ENCODE results near the gene TMTC2. TPM values are rescaled to one million over a fixed set of nuclear protein-coding genes. Genes with fewer than 3 reads are reported as not detected.

TMTC2 gene
- total RNA-seq, 1 donor from 2014 or later = 25.5 TPM

GRCh38 chr12:83075471-83075870 is 388.8 kb downstream of the TMTC2 start:
- Mint-ChIP-seq H3K9me3 (peaks cover 30% of the 10 kb centered on the region), H3K4me1 (peaks cover 2% of the 10 kb centered on the region), H3K4me3 (no peak overlapping the region), H3K27ac (no peak overlapping the region), H3K36me3 (peaks cover 19% of the 10 kb centered on the region), H3K27me3 (ENCODE audit: insufficient read depth, low read depth) (peaks cover 3% of the 10 kb centered on the region)
- H3K36me3 ChIP-seq = no peaks in the 10 kb centered on the region
- H2AFZ ChIP-seq (replicated peaks) = no peak overlapping the region
- no peak overlapping the region for H3K9ac ChIP-seq
- no peaks in the 10 kb centered on the region for H4K20me1 ChIP-seq (ENCODE audit: low read depth)
- no peak overlapping the region for H3K4me2 ChIP-seq
- H3K79me2 ChIP-seq (ENCODE audit: low read depth) = no peaks in the 10 kb centered on the region
- DNase-seq (ENCODE audit: low spot score) = no peak
- no peaks in the 10 kb centered on the region for H3F3A ChIP-seq (ENCODE audit: low read depth)
- TF ChIP-seq EZH2phosphoT487 (IDR thresholded peaks at IDR 0.05) (no peak), EZH2 (IDR thresholded peaks at IDR 0.05) (no peak), CTCF (IDR thresholded peaks at IDR 0.05) (no peak)
- H3K4me1 ChIP-seq = no peaks in the 10 kb centered on the region
- no peaks in the 10 kb centered on the region for H3K27me3 ChIP-seq
- peaks cover 4% of the 10 kb centered on the region for H3K9me3 ChIP-seq (ENCODE audit: low read depth)
- H3K27ac ChIP-seq = no peak overlapping the region
- no peak overlapping the region for H3K4me3 ChIP-seq

GRCh38 chr12:83077041-83077440 is 390.3 kb downstream of the TMTC2 start:
- no peaks in the 10 kb centered on the region for H4K20me1 ChIP-seq (ENCODE audit: low read depth)
- no peak overlapping the region for H2AFZ ChIP-seq (replicated peaks)
- no peaks in the 10 kb centered on the region for H3K79me2 ChIP-seq (ENCODE audit: low read depth)
- H3K4me3 Mint-ChIP-seq = no peak overlapping the region
- no peak for TF ChIP-seq EZH2phosphoT487 (IDR thresholded peaks at IDR 0.05)
- no peak for TF ChIP-seq CTCF (IDR thresholded peaks at IDR 0.05)
- TF ChIP-seq EZH2 (IDR thresholded peaks at IDR 0.05) = no peak
- H3F3A ChIP-seq (ENCODE audit: low read depth) = no peaks in the 10 kb centered on the region
- H3K9ac ChIP-seq = no peak overlapping the region
- DNase-seq (ENCODE audit: low spot score) = no peak
- H3K27ac Mint-ChIP-seq = no peak overlapping the region
- no peaks in the 10 kb centered on the region for H3K4me1 ChIP-seq
- no peaks in the 10 kb centered on the region for H3K36me3 ChIP-seq
- no peak overlapping the region for H3K4me3 ChIP-seq
- H3K9me3 ChIP-seq (ENCODE audit: low read depth) = peaks cover 4% of the 10 kb centered on the region
- H3K4me2 ChIP-seq = no peak overlapping the region
- peaks cover 18% of the 10 kb centered on the region for H3K9me3 Mint-ChIP-seq
- no peaks in the 10 kb centered on the region for H3K27me3 ChIP-seq
- H3K4me1 Mint-ChIP-seq = peaks cover 2% of the 10 kb centered on the region
- no peak overlapping the region for H3K27ac ChIP-seq
- H3K36me3 Mint-ChIP-seq = peaks cover 18% of the 10 kb centered on the region
- peaks cover 3% of the 10 kb centered on the region for H3K27me3 Mint-ChIP-seq (ENCODE audit: insufficient read depth, low read depth)

GRCh38 chr12:83082690-83083276 is 396.1 kb downstream of the TMTC2 start:
- H4K20me1 ChIP-seq (ENCODE audit: low read depth) = no peaks in the 10 kb centered on the region
- Mint-ChIP-seq H3K4me1 (no peaks in the 10 kb centered on the region), H3K27me3 (ENCODE audit: insufficient read depth, low read depth) (no peaks in the 10 kb centered on the region)

More at GRCh38 chr12:83082690-83083276, 396.1 kb downstream of the TMTC2 start:
- peaks cover 9% of the 10 kb centered on the region for H3K9me3 Mint-ChIP-seq
- no peak for TF ChIP-seq CTCF (IDR thresholded peaks at IDR 0.05)
- TF ChIP-seq EZH2 (IDR thresholded peaks at IDR 0.05) = no peak
- TF ChIP-seq EZH2phosphoT487 (IDR thresholded peaks at IDR 0.05) = no peak
- peaks cover 17% of the 10 kb centered on the region for H3K36me3 Mint-ChIP-seq
- no peak overlapping the region for H3K9ac ChIP-seq
- no peak overlapping the region for H3K4me2 ChIP-seq
- H3K27ac ChIP-seq = no peak overlapping the region
- H3K27ac Mint-ChIP-seq = no peak overlapping the region
- H3K4me3 ChIP-seq = no peak overlapping the region
- no peaks in the 10 kb centered on the region for H3K79me2 ChIP-seq (ENCODE audit: low read depth)
- H3K27me3 ChIP-seq = no peaks in the 10 kb centered on the region
- no peak overlapping the region for H3K4me3 Mint-ChIP-seq
- peaks cover 10% of the 10 kb centered on the region for H3K4me1 ChIP-seq
- DNase-seq (ENCODE audit: low spot score) = no peak
- H2AFZ ChIP-seq (replicated peaks) = no peak overlapping the region
- H3F3A ChIP-seq (ENCODE audit: low read depth) = no peaks in the 10 kb centered on the region
- no peaks in the 10 kb centered on the region for H3K9me3 ChIP-seq (ENCODE audit: low read depth)
- no peaks in the 10 kb centered on the region for H3K36me3 ChIP-seq
